Measurements from ENCODE around the gene FAM237A. TPM values are rescaled to one million over a fixed set of nuclear protein-coding genes. Genes with fewer than 3 reads are reported as not detected.

The FAM237A gene
- total RNA-seq (not detected), polyA plus RNA-seq (ENCODE audit: insufficient read depth, low read depth, low replicate concordance) (not detected)
- long read RNA-seq, donor 1: 0 reads
- long read RNA-seq, donor 2: 0 reads
- long read RNA-seq, donor 3: 0 reads
- long read RNA-seq, donor 4: 0 reads
- long read RNA-seq, donor 5: 0 reads
- long read RNA-seq, donor 6: 0 reads
- long read RNA-seq, donor 7: 0 reads
- long read RNA-seq, donor 8: 0 reads
- long read RNA-seq, donor 9: 0 reads
- long read RNA-seq, donor 10: 0 reads

GRCh38 chr2:206642075-206643025, at the start of gene FAM237A:
Gene FAM237A (plus strand): TSS chr2:206642487. CDS start chr2:206644237, 1,750 bp downstream.
- no peaks in the 10 kb centered on the region for H3K36me3 ChIP-seq (ENCODE audit: control insufficient read depth in 2 of 3, insufficient read depth in 3 of 3, low read length in 3 of 3)
- no peak for TF ChIP-seq CTCF (IDR thresholded peaks at IDR 0.05; ENCODE audit: borderline replicate concordance, extremely low read depth, insufficient read depth)
- no peaks in the 10 kb centered on the region for H3K27me3 ChIP-seq (ENCODE audit: control insufficient read depth, insufficient read depth, low read length)
- peak; percentile 55 to 89 (median 77) for DNase-seq
- H3K27ac ChIP-seq (ENCODE audit: low read depth in 2 of 2, low read length in 2 of 2): no peak within 1 kb of the TSS
- H3K9me3 ChIP-seq (ENCODE audit: control insufficient read depth in 2 of 3, insufficient read depth in 1 of 3, low read length in 3 of 3): no peaks in the 10 kb centered on the region
- H3K4me3 ChIP-seq (ENCODE audit: low read length in 3 of 3): no peak within 1 kb of the TSS
- no peaks in the 10 kb centered on the region for H3K4me1 ChIP-seq (ENCODE audit: control insufficient read depth in 2 of 3, insufficient read depth in 2 of 3, low read depth in 1 of 3, low read length in 3 of 3)
- intact Hi-C loops (cut with DNase I): no loop called here
- FAIRE-seq: no peak
- no peak within 1 kb of the TSS for H3K9ac ChIP-seq (ENCODE audit: low read length in 3 of 3)

GRCh38 chr2:206597717-206598218, 44.5 kb upstream of the FAM237A start:
- H3K36me3 ChIP-seq (ENCODE audit: control insufficient read depth in 2 of 3, insufficient read depth in 3 of 3, low read length in 3 of 3): no peaks in the 10 kb centered on the region
- intact Hi-C loops (cut with DNase I): no loop called here
- H3K9ac ChIP-seq (ENCODE audit: low read length in 3 of 3): no peak overlapping the region
- no peaks in the 10 kb centered on the region for H3K9me3 ChIP-seq (ENCODE audit: control insufficient read depth in 2 of 3, insufficient read depth in 1 of 3, low read length in 3 of 3)
- no peak for TF ChIP-seq CTCF (IDR thresholded peaks at IDR 0.05; ENCODE audit: borderline replicate concordance, extremely low read depth, insufficient read depth)
- no peak overlapping the region for H3K4me3 ChIP-seq (ENCODE audit: low read length in 3 of 3)
- no peaks in the 10 kb centered on the region for H3K4me1 ChIP-seq (ENCODE audit: control insufficient read depth in 2 of 3, insufficient read depth in 2 of 3, low read depth in 1 of 3, low read length in 3 of 3)
- no peaks in the 10 kb centered on the region for H3K27me3 ChIP-seq (ENCODE audit: control insufficient read depth, insufficient read depth, low read length)
- H3K27ac ChIP-seq (ENCODE audit: low read depth in 2 of 2, low read length in 2 of 2): no peak overlapping the region
- DNase-seq: no peak
- FAIRE-seq: no peak

GRCh38 chr2:206603243-206603642, 39.0 kb upstream of the FAM237A start:
- intact Hi-C loops (cut with DNase I): no loop called here
- Histone ChIP-seq H3K4me1 (ENCODE audit: control insufficient read depth in 2 of 3, insufficient read depth in 2 of 3, low read depth in 1 of 3, low read length in 3 of 3) (no peaks in the 10 kb centered on the region), H3K27ac (ENCODE audit: low read depth in 2 of 2, low read length in 2 of 2) (no peak overlapping the region), H3K9ac (ENCODE audit: low read length in 3 of 3) (no peak overlapping the region), H3K4me3 (ENCODE audit: low read length in 3 of 3) (no peak overlapping the region), H3K36me3 (ENCODE audit: control insufficient read depth in 2 of 3, insufficient read depth in 3 of 3, low read length in 3 of 3) (no peaks in the 10 kb centered on the region), H3K9me3 (ENCODE audit: control insufficient read depth in 2 of 3, insufficient read depth in 1 of 3, low read length in 3 of 3) (no peaks in the 10 kb centered on the region), H3K27me3 (ENCODE audit: control insufficient read depth, insufficient read depth, low read length) (no peaks in the 10 kb centered on the region)
- no peak for TF ChIP-seq CTCF (IDR thresholded peaks at IDR 0.05; ENCODE audit: borderline replicate concordance, extremely low read depth, insufficient read depth)
- FAIRE-seq: no peak
- DNase-seq: no peak
